IMR-90 (cell line): Measurements from ENCODE around the gene UBQLN1. TPM values are rescaled to one million over a fixed set of nuclear protein-coding genes. Genes with fewer than 3 reads are reported as not detected.

ENCODE experiments used
- ATAC-seq: fragments of 200-7000 bp; cut with Tn5 transposase; 2 replicates; pipeline ENCODE4 v1.9.1; 2020; ENCODE audit warnings: low read depth, mild to moderate bottlenecking, moderate library complexity
- BruUV-seq: library from RNA; stranded (reverse); fragments of 400-500 nt; replicated peaks from 2 replicates; lab custom pipeline; 2021; lab: Mats Ljungman, UMichigan
- CTCF ChIA-PET: fragments of 300-600 bp; formaldehyde crosslinking; extraction: SDS; loops from one replicate; lab custom pipeline; 2021; ENCODE audit warnings: antibody characterized with exemption; lab: Yijun Ruan, JAX
- POLR2A ChIA-PET: fragments of 300-600 bp; sonication (Branson Sonifier 250); formaldehyde crosslinking; loops from one replicate; lab custom pipeline; 2022; ENCODE audit warnings: antibody characterized with exemption; ENCODE audit not compliant: unreplicated experiment; lab: Charles Lee
- DNase-seq: peaks from one replicate; pipeline ENCODE4 v3.0.0; 2013
- H2AFZ ChIP-seq: replicated peaks from 2 replicates; pipeline ENCODE3; 2013; ENCODE audit warnings: low read length, mild to moderate bottlenecking; ENCODE audit not compliant: poor library complexity
- H2AK5ac ChIP-seq: 2 replicates; pipeline ENCODE4 v1.6.1; 2013; ENCODE audit warnings: low read depth, low read length, inconsistent platforms
- H2AK9ac ChIP-seq: replicated peaks from 2 replicates; pipeline ENCODE3; 2013; ENCODE audit warnings: mild to moderate bottlenecking, low read depth, low read length, moderate library complexity; ENCODE audit not compliant: poor library complexity
- H2BK120ac ChIP-seq: 2 replicates; pipeline ENCODE4 v1.6.1; 2013; ENCODE audit warnings: low read depth, low read length, inconsistent platforms
- H2BK15ac ChIP-seq: 3 replicates; pipeline ENCODE4 v1.6.1; 2013; ENCODE audit warnings: low read depth, low read length, inconsistent platforms
- H2BK20ac ChIP-seq: 2 replicates; pipeline ENCODE4 v1.6.1; 2013; ENCODE audit warnings: low read depth, mild to moderate bottlenecking, inconsistent platforms, low read length, moderate library complexity
- H2BK5ac ChIP-seq: 2 replicates; pipeline ENCODE4 v1.6.1; 2013; ENCODE audit warnings: mild to moderate bottlenecking, low read depth, low read length, inconsistent platforms; ENCODE audit not compliant: poor library complexity, severe bottlenecking
- H3K14ac ChIP-seq: replicated peaks from 2 replicates; pipeline ENCODE4 v1.6.1; 2013; ENCODE audit warnings: low read depth, low read length, inconsistent platforms
- H3K18ac ChIP-seq: 2 replicates; pipeline ENCODE4 v1.6.1; 2013; ENCODE audit warnings: low read depth, low read length, control low read depth
- H3K23ac ChIP-seq: 2 replicates; pipeline ENCODE4 v1.6.1; 2013; ENCODE audit warnings: low read depth, low read length, inconsistent platforms
- H3K27ac ChIP-seq: 2 replicates; pipeline ENCODE4 v1.5.1; 2013; ENCODE audit warnings: mild to moderate bottlenecking, control low read depth, low read length; ENCODE audit not compliant: insufficient read depth
- H3K27me3 ChIP-seq: 2 replicates; pipeline ENCODE4 v1.6.1; 2013; ENCODE audit warnings: low read length; ENCODE audit not compliant: control insufficient read depth, insufficient read depth
- H3K36me3 ChIP-seq: 2 replicates; pipeline ENCODE4 v1.6.1; 2013; ENCODE audit warnings: low read length, mixed read lengths; ENCODE audit not compliant: control insufficient read depth, insufficient read depth
- H3K4ac ChIP-seq: 2 replicates; pipeline ENCODE4 v1.6.1; 2013; ENCODE audit warnings: low read depth, low read length, inconsistent platforms
- H3K4me1 ChIP-seq: 2 replicates; pipeline ENCODE4 v1.6.1; 2013; ENCODE audit warnings: low read length, mixed read lengths; ENCODE audit not compliant: control insufficient read depth, insufficient read depth
- H3K4me2 ChIP-seq: 2 replicates; pipeline ENCODE4 v1.6.1; 2013; ENCODE audit warnings: low read depth, mild to moderate bottlenecking, control low read depth, low read length, moderate library complexity
- H3K4me3 ChIP-seq: 2 replicates; pipeline ENCODE4 v1.5.1; 2013; ENCODE audit warnings: low read depth, mild to moderate bottlenecking, control low read depth, low read length, moderate library complexity; ENCODE audit not compliant: insufficient read depth
- H3K56ac ChIP-seq: 2 replicates; pipeline ENCODE4 v1.6.1; 2013; ENCODE audit warnings: low read length, inconsistent platforms; ENCODE audit not compliant: insufficient read depth; ENCODE audit errors: extremely low read depth
- H3K79me1 ChIP-seq, 2 experiments: 2 replicates each; pipeline ENCODE4 v1.6.1; 2013; ENCODE audit warnings: low read length in 2 of 2, inconsistent platforms in 1 of 2, low read depth in 1 of 2
- H3K9ac ChIP-seq: 2 replicates; pipeline ENCODE4 v1.6.1; 2013; ENCODE audit warnings: low read depth, low read length, control low read depth
- H3K9me1 ChIP-seq: 2 replicates; pipeline ENCODE4 v1.6.1; 2013; ENCODE audit warnings: low read length, inconsistent platforms; ENCODE audit not compliant: insufficient read depth
- H3K9me3 ChIP-seq: 2 replicates; pipeline ENCODE4 v1.6.1; 2013; ENCODE audit warnings: low read length; ENCODE audit not compliant: control insufficient read depth, insufficient read depth
- H4K20me1 ChIP-seq: 2 replicates; pipeline ENCODE4 v1.6.1; 2013; ENCODE audit warnings: low read length, inconsistent platforms; ENCODE audit not compliant: insufficient read depth
- H4K5ac ChIP-seq: 2 replicates; pipeline ENCODE4 v1.6.1; 2013; ENCODE audit warnings: mild to moderate bottlenecking, low read depth, low read length, control low read depth
- H4K8ac ChIP-seq, 2 experiments: 2 replicates each; pipeline ENCODE4 v1.6.1; 2013; ENCODE audit warnings: low read depth in 2 of 2, low read length in 2 of 2, control low read depth in 1 of 2, inconsistent platforms in 1 of 2
- H4K91ac ChIP-seq: 2 replicates; pipeline ENCODE4 v1.6.1; 2013; ENCODE audit warnings: low read depth, low read length, inconsistent platforms; ENCODE audit not compliant: insufficient read depth
- BHLHE40 ChIP-seq: fragments of 150-350 bp; IDR thresholded peaks from 2 replicates; pipeline ENCODE4 v1.6.1; 2016; ENCODE audit warnings: mild to moderate bottlenecking, low read depth, low read length
- CEBPB ChIP-seq: IDR thresholded peaks from 2 replicates; pipeline ENCODE4 v1.6.1; 2012; ENCODE audit warnings: low read depth, low read length, improper control_type of control experiment
- FOS ChIP-seq: fragments of 150-350 bp; IDR thresholded peaks from 2 replicates; pipeline ENCODE4 v1.6.1; 2016; ENCODE audit warnings: low read depth, low read length
- MAFK ChIP-seq: IDR thresholded peaks from 2 replicates; pipeline ENCODE4 v1.6.1; 2012; ENCODE audit warnings: low read depth, low read length, improper control_type of control experiment
- MAZ ChIP-seq: IDR thresholded peaks from 2 replicates; pipeline ENCODE4 v1.6.1; 2012; ENCODE audit warnings: low read depth, mild to moderate bottlenecking, low read length, improper control_type of control experiment, moderate library complexity, borderline replicate concordance
- MXI1 ChIP-seq: IDR thresholded peaks from 2 replicates; pipeline ENCODE4 v1.6.1; 2012; ENCODE audit warnings: low read depth, mild to moderate bottlenecking, low read length, moderate library complexity, borderline replicate concordance
- NFE2L2 ChIP-seq: fragments of 150-350 bp; IDR thresholded peaks from 2 replicates; pipeline ENCODE4 v1.6.1; 2016; ENCODE audit warnings: low read depth, mild to moderate bottlenecking, low read length
- POLR2A ChIP-seq: IDR thresholded peaks from 2 replicates; pipeline ENCODE4 v1.6.1; 2012; ENCODE audit warnings: mild to moderate bottlenecking, low read depth, low read length
- RAD21 ChIP-seq: IDR thresholded peaks from 2 replicates; pipeline ENCODE4 v1.6.1; 2012; ENCODE audit warnings: low read length, improper control_type of control experiment
- RCOR1 ChIP-seq: IDR thresholded peaks from 2 replicates; pipeline ENCODE4 v1.6.1; 2012; ENCODE audit warnings: mild to moderate bottlenecking, low read length, improper control_type of control experiment; ENCODE audit not compliant: insufficient replicate concordance
- RFX5 ChIP-seq: IDR thresholded peaks from 2 replicates; pipeline ENCODE4 v1.8.0; 2012; ENCODE audit warnings: low read depth, mild to moderate bottlenecking, low read length, moderate library complexity
- SMC3 ChIP-seq: fragments of 150-350 bp; IDR thresholded peaks from 2 replicates; pipeline ENCODE4 v1.6.1; 2016; ENCODE audit warnings: low read depth, mild to moderate bottlenecking, antibody characterized with exemption, low read length, moderate library complexity
- WGBS, 2 experiments: methylation state at CpG; one replicate each; pipeline versions ENCODE4 v1.1.5 to v1.1.7; 2013; ENCODE audit warnings: missing lambda C conversion rate in 2 of 2; ENCODE audit not compliant: insufficient read length in 1 of 2; ENCODE audit errors: extremely low coverage in 2 of 2; 5-methylcytosine and 5-hydroxymethylcytosine counted together
- dilution Hi-C: fragments of 300-500 bp; cut with HindIII; formaldehyde crosslinking; loops from one replicate; pipeline ENCODE4 v1.14.3; 2018; ENCODE audit warnings: low sequenced_read_pairs; ENCODE audit not compliant: unreplicated experiment
- in situ Hi-C: fragments of 300-500 bp; cut with MboI; formaldehyde crosslinking; loops from 3 replicates; pipeline ENCODE4 v1.14.3; 2019; ENCODE audit warnings: low sequenced_read_pairs, inconsistent platforms, mixed read lengths
- intact Hi-C: fragments of 100-400 bp; cut with micrococcal nuclease; formaldehyde crosslinking; loops from 2 replicates; pipeline ENCODE4 v1.10.0; 2022
- polyA plus RNA-seq, 3 experiments: library from polyadenylated mRNA; depleted of rRNA; stranded (reverse); fragments of >200 nt; gene quantifications; 2 replicates each; pipeline ENCODE4 v1.2.3, GENCODE V29; 2012; ENCODE audit warnings: low replicate concordance in 1 of 3
- total RNA-seq: library from RNA; depleted of rRNA; stranded (reverse); fragments of >200 nt; gene quantifications from 2 replicates; pipeline ENCODE4 v1.2.3, GENCODE V29; 2012
- TF ChIP-seq, protein P1 (sequence below): fragments of 150-350 bp; IDR thresholded peaks from 2 replicates; pipeline ENCODE4 v1.6.1; 2017; ENCODE audit warnings: mild to moderate bottlenecking, antibody characterized with exemption, low read length, low read depth
- TF ChIP-seq, protein P2 (sequence below): fragments of 150-350 bp; IDR thresholded peaks from 2 replicates; pipeline ENCODE4 v1.6.1; 2016; ENCODE audit warnings: low read depth, mild to moderate bottlenecking, low read length, moderate library complexity, borderline replicate concordance
- TF ChIP-seq, protein P3 (sequence below): conservative IDR thresholded peaks from 2 replicates; pipeline ENCODE4 v1.5.1; 2012; ENCODE audit warnings: mild to moderate bottlenecking, low read depth, low read length, improper control_type of control experiment

The UBQLN1 gene
- total and polyA plus RNA-seq, 2 of the 4 experiments (the other 2 are of a cell fraction): 74.3 to 164 TPM

DNA sequence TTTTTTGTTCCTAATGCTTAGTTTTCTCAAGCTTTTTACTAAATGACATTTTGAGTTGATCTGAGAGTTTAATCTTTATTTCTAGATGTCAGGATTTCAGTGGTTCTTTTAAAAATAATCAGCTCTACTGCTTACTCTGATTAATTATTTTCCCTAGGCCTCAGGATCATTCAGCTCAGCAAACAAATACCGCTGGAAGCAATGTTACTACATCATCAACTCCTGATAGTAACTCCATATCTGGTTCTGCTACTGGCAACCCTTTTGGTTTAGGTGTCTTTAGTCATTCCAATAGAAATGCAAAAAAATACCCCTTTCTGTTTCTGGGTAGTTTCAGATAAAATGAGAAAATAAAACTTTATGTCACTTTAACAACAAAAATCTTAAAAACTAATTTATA is 90.5 kb downstream of the UBQLN1 start:
- Histone ChIP-seq H3K79me1 (no peaks in the 10 kb centered on the region), H3K23ac (no peak overlapping the region), H2BK120ac (no peak overlapping the region), H2BK5ac (no peak overlapping the region), H2AK5ac (no peak overlapping the region), H4K8ac (no peak overlapping the region), H3K4me1 (no peaks in the 10 kb centered on the region), H3K4me2 (no peak overlapping the region), H3K14ac (no peak overlapping the region), H3K4me3 (no peak overlapping the region), H3K9me3 (no peaks in the 10 kb centered on the region), H4K5ac (no peak overlapping the region), H3K18ac (no peak overlapping the region), H3K9me1 (no peaks in the 10 kb centered on the region), H2BK15ac (no peak overlapping the region), H2AFZ (no peak overlapping the region), H3K27ac (no peak overlapping the region), H3K4ac (no peak overlapping the region), H3K56ac (no peak overlapping the region), H4K20me1 (no peaks in the 10 kb centered on the region), H3K36me3 (no peaks in the 10 kb centered on the region), H4K91ac (no peak overlapping the region), H3K27me3 (no peaks in the 10 kb centered on the region), H2AK9ac (no peak overlapping the region), H2BK20ac (no peak overlapping the region), H3K9ac (no peak overlapping the region)
- no CpG with 5 or more reads among the region's 1 CpG for WGBS, 2 experiments
- dilution Hi-C loops: no loop called here
- POLR2A ChIA-PET: interaction anchor here (0.6 kb wide), 1 partner anchor 89 kb away, joined by 4 read pairs; no protein-coding TSS in a partner anchor
- no peak for ATAC-seq
- in situ Hi-C loops: no loop called here
- TF ChIP-seq SMC3 (no peak), RCOR1 (no peak), RFX5 (no peak), BHLHE40 (no peak), MXI1 (no peak), RAD21 (no peak), NFE2L2 (no peak), FOS (no peak), MAZ (no peak), MAFK (no peak), CEBPB (no peak), POLR2A (no peak)
- TF ChIP-seq, protein P1, sequence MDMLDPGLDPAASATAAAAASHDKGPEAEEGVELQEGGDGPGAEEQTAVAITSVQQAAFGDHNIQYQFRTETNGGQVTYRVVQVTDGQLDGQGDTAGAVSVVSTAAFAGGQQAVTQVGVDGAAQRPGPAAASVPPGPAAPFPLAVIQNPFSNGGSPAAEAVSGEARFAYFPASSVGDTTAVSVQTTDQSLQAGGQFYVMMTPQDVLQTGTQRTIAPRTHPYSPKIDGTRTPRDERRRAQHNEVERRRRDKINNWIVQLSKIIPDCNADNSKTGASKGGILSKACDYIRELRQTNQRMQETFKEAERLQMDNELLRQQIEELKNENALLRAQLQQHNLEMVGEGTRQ: no peak
- TF ChIP-seq, protein P2, sequence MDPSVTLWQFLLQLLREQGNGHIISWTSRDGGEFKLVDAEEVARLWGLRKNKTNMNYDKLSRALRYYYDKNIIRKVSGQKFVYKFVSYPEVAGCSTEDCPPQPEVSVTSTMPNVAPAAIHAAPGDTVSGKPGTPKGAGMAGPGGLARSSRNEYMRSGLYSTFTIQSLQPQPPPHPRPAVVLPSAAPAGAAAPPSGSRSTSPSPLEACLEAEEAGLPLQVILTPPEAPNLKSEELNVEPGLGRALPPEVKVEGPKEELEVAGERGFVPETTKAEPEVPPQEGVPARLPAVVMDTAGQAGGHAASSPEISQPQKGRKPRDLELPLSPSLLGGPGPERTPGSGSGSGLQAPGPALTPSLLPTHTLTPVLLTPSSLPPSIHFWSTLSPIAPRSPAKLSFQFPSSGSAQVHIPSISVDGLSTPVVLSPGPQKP: no peak
- TF ChIP-seq, protein P3, sequence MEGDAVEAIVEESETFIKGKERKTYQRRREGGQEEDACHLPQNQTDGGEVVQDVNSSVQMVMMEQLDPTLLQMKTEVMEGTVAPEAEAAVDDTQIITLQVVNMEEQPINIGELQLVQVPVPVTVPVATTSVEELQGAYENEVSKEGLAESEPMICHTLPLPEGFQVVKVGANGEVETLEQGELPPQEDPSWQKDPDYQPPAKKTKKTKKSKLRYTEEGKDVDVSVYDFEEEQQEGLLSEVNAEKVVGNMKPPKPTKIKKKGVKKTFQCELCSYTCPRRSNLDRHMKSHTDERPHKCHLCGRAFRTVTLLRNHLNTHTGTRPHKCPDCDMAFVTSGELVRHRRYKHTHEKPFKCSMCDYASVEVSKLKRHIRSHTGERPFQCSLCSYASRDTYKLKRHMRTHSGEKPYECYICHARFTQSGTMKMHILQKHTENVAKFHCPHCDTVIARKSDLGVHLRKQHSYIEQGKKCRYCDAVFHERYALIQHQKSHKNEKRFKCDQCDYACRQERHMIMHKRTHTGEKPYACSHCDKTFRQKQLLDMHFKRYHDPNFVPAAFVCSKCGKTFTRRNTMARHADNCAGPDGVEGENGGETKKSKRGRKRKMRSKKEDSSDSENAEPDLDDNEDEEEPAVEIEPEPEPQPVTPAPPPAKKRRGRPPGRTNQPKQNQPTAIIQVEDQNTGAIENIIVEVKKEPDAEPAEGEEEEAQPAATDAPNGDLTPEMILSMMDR: no peak
- DNase-seq: no peak
- intact Hi-C loops: no loop called here
- no TSS peak for BruUV-seq
- CTCF ChIA-PET: no interaction called here
